ENCODE data around the gene ABHD2. TPM values are rescaled to one million over a fixed set of nuclear protein-coding genes. Genes with fewer than 3 reads are reported as not detected.

Gene ABHD2
- polyA plus RNA-seq, 1 experiment: 69.6 TPM

- DNase-seq (ENCODE audit: low read depth): no peak
- POLR2A ChIA-PET: no interaction called here
- Histone ChIP-seq H3K36me3 (ENCODE audit: control insufficient read depth, insufficient read depth, low read length) (no peaks in the 10 kb centered on the region), H3K27me3 (ENCODE audit: control insufficient read depth, insufficient read depth, low read length) (peaks cover 15% of the 10 kb centered on the region), H3K4me3 (ENCODE audit: low read depth, low read length) (no peak within 1 kb of the TSS)
- CTCF ChIA-PET: interaction anchor here (1.6 kb wide), 1 partner anchor 12 kb away, joined by 8 read pairs; no protein-coding TSS in a partner anchor
- no peak for TF ChIP-seq CTCF (IDR thresholded peaks at IDR 0.05; ENCODE audit: insufficient read depth, low read depth, low read length)
Measured at GRCh38 chr15:89221543-89221942, 133.3 kb downstream of the ABHD2 start, which contains the start of gene RLBP1. Gene RLBP1, minus strand, starts transcription at chr15:89221579. Its CDS starts 2,604 bp downstream, at chr15:89218975.

GRCh38 chr15:89225588-89225987 lies 137.3 kb downstream of the ABHD2 start:
- no peaks in the 10 kb centered on the region for H3K36me3 ChIP-seq (ENCODE audit: control insufficient read depth, insufficient read depth, low read length)
- ChIA-PET POLR2A (no interaction called here), CTCF (interaction anchor here (0.7 to 2.0 kb wide), 5 partner anchors 16 to 144 kb away, joined by 3 to 7 read pairs (median 3); no protein-coding TSS in a partner anchor)
- no peak for TF ChIP-seq CTCF (IDR thresholded peaks at IDR 0.05; ENCODE audit: insufficient read depth, low read depth, low read length)
- no peak for DNase-seq (ENCODE audit: low read depth)
- H3K27me3 ChIP-seq (ENCODE audit: control insufficient read depth, insufficient read depth, low read length): no peaks in the 10 kb centered on the region; the same call in 1 of the 2 replicates
- H3K4me3 ChIP-seq (ENCODE audit: low read depth, low read length): no peak overlapping the region

GRCh38 chr15:89226359-89227221 lies 138.3 kb downstream of the ABHD2 start:
- Histone ChIP-seq H3K4me3 (ENCODE audit: low read depth, low read length) (no peak overlapping the region), H3K36me3 (ENCODE audit: control insufficient read depth, insufficient read depth, low read length) (no peaks in the 10 kb centered on the region), H3K27me3 (ENCODE audit: control insufficient read depth, insufficient read depth, low read length) (no peaks in the 10 kb centered on the region; the same call in 1 of the 2 replicates)
- CTCF ChIA-PET: interaction anchor here (0.9 to 2.0 kb wide), 2 partner anchors 19 to 20 kb away, joined by 3 to 7 read pairs; no protein-coding TSS in a partner anchor
- POLR2A ChIA-PET: no interaction called here
- no peak for DNase-seq (ENCODE audit: low read depth)
- no peak for TF ChIP-seq CTCF (IDR thresholded peaks at IDR 0.05; ENCODE audit: insufficient read depth, low read depth, low read length)

GRCh38 chr15:89227425-89227824 lies 139.2 kb downstream of the ABHD2 start:
- no peak for DNase-seq (ENCODE audit: low read depth)
- no peaks in the 10 kb centered on the region for H3K27me3 ChIP-seq (ENCODE audit: control insufficient read depth, insufficient read depth, low read length)
- CTCF ChIA-PET: interaction anchor here (0.9 kb wide), 1 partner anchor 20 kb away, joined by 3 read pairs; no protein-coding TSS in a partner anchor
- H3K36me3 ChIP-seq (ENCODE audit: control insufficient read depth, insufficient read depth, low read length): no peaks in the 10 kb centered on the region
- no peak overlapping the region for H3K4me3 ChIP-seq (ENCODE audit: low read depth, low read length)
- no peak for TF ChIP-seq CTCF (IDR thresholded peaks at IDR 0.05; ENCODE audit: insufficient read depth, low read depth, low read length)
- POLR2A ChIA-PET: no interaction called here

GRCh38 chr15:89230277-89230676 lies 142.0 kb downstream of the ABHD2 start:
- Histone ChIP-seq H3K27me3 (ENCODE audit: control insufficient read depth, insufficient read depth, low read length) (no peaks in the 10 kb centered on the region; the same call in 1 of the 2 replicates), H3K4me3 (ENCODE audit: low read depth, low read length) (no peak overlapping the region), H3K36me3 (ENCODE audit: control insufficient read depth, insufficient read depth, low read length) (no peaks in the 10 kb centered on the region)
- no peak for DNase-seq (ENCODE audit: low read depth)
- ChIA-PET CTCF (interaction anchor here (0.6 to 2.5 kb wide), 6 partner anchors 12 to 774 kb away, joined by 3 to 11 read pairs (median 3); no protein-coding TSS in a partner anchor), POLR2A (no interaction called here)
- TF ChIP-seq CTCF (IDR thresholded peaks at IDR 0.05; ENCODE audit: insufficient read depth, low read depth, low read length): peak; percentile 38
